ENCODE measurements around the gene CHAT. TPM values are rescaled to one million over a fixed set of nuclear protein-coding genes. Genes with fewer than 3 reads are reported as not detected.

CHAT gene
- total RNA-seq, 1 experiment from 2014 or later: not detected

DNA sequence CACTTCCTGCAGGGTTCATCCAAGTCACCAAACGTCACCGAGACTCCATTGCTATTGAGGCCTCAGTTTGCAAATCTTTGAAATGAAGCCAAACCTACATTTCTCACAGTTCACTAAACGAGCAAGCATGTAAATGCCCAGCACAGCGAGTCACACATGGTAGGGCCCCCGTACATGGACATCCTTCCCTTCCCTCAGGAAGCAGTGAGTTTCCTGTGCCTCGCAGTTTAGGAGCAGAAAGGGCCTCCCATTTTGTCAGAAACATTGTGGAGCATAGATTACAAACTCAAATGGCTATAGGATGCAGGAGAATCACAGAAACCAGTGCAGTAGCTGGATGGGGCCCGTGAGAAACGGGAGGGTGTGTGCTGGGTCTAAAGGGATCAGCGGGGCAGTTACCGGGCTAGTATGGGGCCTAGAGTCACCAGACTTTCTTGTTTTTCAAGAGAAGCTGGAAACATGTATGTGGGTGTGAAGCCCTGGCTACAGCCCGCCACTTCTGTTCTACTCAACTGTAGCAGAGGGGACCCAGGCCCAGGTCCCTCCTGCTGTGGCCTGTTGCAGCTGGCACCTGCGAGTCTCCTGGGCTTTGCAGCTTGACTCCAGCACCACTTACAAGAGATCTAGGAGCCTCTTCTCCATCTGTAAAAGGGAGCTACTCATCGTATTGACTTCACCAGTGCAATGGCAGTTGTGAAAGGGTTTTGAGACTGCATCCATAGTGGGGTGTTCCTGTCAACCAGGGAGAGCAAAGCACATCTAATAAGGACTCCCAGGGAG is 17.9 kb upstream of the CHAT start:
- Histone ChIP-seq H3K27me3 (ENCODE audit: insufficient read depth, low read depth) (no peaks in the 10 kb centered on the region), H4K20me1 (ENCODE audit: insufficient read depth) (no peaks in the 10 kb centered on the region), H2AFZ (no peak overlapping the region), H3K4me3 (no peak overlapping the region), H3K9me2 (ENCODE audit: insufficient read depth) (no peaks in the 10 kb centered on the region), H3F3A (ENCODE audit: insufficient read depth, low read depth) (no peaks in the 10 kb centered on the region), H3K4me1 (replicated peaks; ENCODE audit: insufficient read depth) (no peaks in the 10 kb centered on the region), H3K4me2 (no peak overlapping the region), H3K27ac (no peak overlapping the region), H3K36me3 (ENCODE audit: low read depth) (no peaks in the 10 kb centered on the region), H3K9me3 (ENCODE audit: insufficient read depth, low read depth) (no peaks in the 10 kb centered on the region), H3K79me2 (ENCODE audit: low read depth) (no peaks in the 10 kb centered on the region)
- no TSS peak for BruUV-seq (replicated peaks)
- POLR2A ChIA-PET (ENCODE audit: unreplicated experiment): interaction anchor here (0.5 kb wide), 1 partner anchor 57 kb away, joined by 3 read pairs; no protein-coding TSS in a partner anchor
- TF ChIP-seq, protein P1, sequence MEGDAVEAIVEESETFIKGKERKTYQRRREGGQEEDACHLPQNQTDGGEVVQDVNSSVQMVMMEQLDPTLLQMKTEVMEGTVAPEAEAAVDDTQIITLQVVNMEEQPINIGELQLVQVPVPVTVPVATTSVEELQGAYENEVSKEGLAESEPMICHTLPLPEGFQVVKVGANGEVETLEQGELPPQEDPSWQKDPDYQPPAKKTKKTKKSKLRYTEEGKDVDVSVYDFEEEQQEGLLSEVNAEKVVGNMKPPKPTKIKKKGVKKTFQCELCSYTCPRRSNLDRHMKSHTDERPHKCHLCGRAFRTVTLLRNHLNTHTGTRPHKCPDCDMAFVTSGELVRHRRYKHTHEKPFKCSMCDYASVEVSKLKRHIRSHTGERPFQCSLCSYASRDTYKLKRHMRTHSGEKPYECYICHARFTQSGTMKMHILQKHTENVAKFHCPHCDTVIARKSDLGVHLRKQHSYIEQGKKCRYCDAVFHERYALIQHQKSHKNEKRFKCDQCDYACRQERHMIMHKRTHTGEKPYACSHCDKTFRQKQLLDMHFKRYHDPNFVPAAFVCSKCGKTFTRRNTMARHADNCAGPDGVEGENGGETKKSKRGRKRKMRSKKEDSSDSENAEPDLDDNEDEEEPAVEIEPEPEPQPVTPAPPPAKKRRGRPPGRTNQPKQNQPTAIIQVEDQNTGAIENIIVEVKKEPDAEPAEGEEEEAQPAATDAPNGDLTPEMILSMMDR (conservative IDR thresholded peaks at IDR 0.05): no peak
- TF ChIP-seq EZH2 (IDR thresholded peaks at IDR 0.05; ENCODE audit: low read depth): no peak
- DNase-seq: no peak
- CTCF ChIA-PET: no interaction called here
- intact Hi-C loops (cut with micrococcal nuclease; ENCODE audit: unreplicated experiment): no loop called here

DNA sequence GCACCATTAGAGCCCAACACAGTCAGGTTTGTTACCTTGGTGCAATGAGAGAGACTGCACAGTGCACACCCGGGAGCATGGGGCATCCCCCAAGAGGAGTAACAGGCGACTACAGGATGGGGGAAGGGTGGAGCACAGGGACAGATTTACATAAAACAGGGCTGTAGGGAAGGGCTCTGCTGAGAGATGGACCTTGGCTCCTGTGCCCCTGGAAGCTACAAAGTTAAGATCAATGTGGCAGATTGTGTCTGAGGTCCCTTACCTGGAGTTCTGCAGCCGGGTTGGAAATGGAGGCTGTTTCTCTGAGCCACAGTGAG is 17.4 kb upstream of the CHAT start:
- DNase-seq: no peak

GRCh38 chr10:49596836-49597235 is 17.0 kb upstream of the CHAT start:
- Histone ChIP-seq H3K4me2 (no peak overlapping the region), H3K79me2 (ENCODE audit: low read depth) (no peaks in the 10 kb centered on the region), H2AFZ (no peak overlapping the region), H3K27ac (no peak overlapping the region), H3K9me3 (ENCODE audit: insufficient read depth, low read depth) (no peaks in the 10 kb centered on the region), H3K4me3 (no peak overlapping the region), H3K9me2 (ENCODE audit: insufficient read depth) (no peaks in the 10 kb centered on the region), H3K27me3 (ENCODE audit: insufficient read depth, low read depth) (no peaks in the 10 kb centered on the region), H3K36me3 (ENCODE audit: low read depth) (no peaks in the 10 kb centered on the region), H4K20me1 (ENCODE audit: insufficient read depth) (no peaks in the 10 kb centered on the region), H3F3A (ENCODE audit: insufficient read depth, low read depth) (no peaks in the 10 kb centered on the region), H3K4me1 (replicated peaks; ENCODE audit: insufficient read depth) (no peaks in the 10 kb centered on the region)
- CTCF ChIA-PET: no interaction called here
- DNase-seq: no peak
- intact Hi-C loops (cut with micrococcal nuclease; ENCODE audit: unreplicated experiment): no loop called here
- no peak for TF ChIP-seq EZH2 (IDR thresholded peaks at IDR 0.05; ENCODE audit: low read depth)
- TF ChIP-seq, protein P1 (conservative IDR thresholded peaks at IDR 0.05): no peak
- no TSS peak for BruUV-seq (replicated peaks)
- POLR2A ChIA-PET (ENCODE audit: unreplicated experiment): no interaction called here

More for the DNA sequence above, 17.4 kb upstream of the CHAT start:
- intact Hi-C loops (cut with micrococcal nuclease; ENCODE audit: unreplicated experiment): no loop called here
- TF ChIP-seq, protein P1 (conservative IDR thresholded peaks at IDR 0.05): no peak
- TF ChIP-seq EZH2 (IDR thresholded peaks at IDR 0.05; ENCODE audit: low read depth): no peak
- H4K20me1 ChIP-seq (ENCODE audit: insufficient read depth): no peaks in the 10 kb centered on the region
- no peaks in the 10 kb centered on the region for H3K79me2 ChIP-seq (ENCODE audit: low read depth)
- H3F3A ChIP-seq (ENCODE audit: insufficient read depth, low read depth): no peaks in the 10 kb centered on the region
- no peaks in the 10 kb centered on the region for H3K9me3 ChIP-seq (ENCODE audit: insufficient read depth, low read depth)
- CTCF ChIA-PET: no interaction called here
- H3K36me3 ChIP-seq (ENCODE audit: low read depth): no peaks in the 10 kb centered on the region
- H3K4me2 ChIP-seq: no peak overlapping the region
- H3K4me3 ChIP-seq: no peak overlapping the region
- H2AFZ ChIP-seq: no peak overlapping the region
- H3K9me2 ChIP-seq (ENCODE audit: insufficient read depth): no peaks in the 10 kb centered on the region
- H3K4me1 ChIP-seq (replicated peaks; ENCODE audit: insufficient read depth): no peaks in the 10 kb centered on the region
- H3K27ac ChIP-seq: no peak overlapping the region
- H3K27me3 ChIP-seq (ENCODE audit: insufficient read depth, low read depth): no peaks in the 10 kb centered on the region
- POLR2A ChIA-PET (ENCODE audit: unreplicated experiment): no interaction called here
- BruUV-seq (replicated peaks): no TSS peak
